GM18499 (cell line): ENCODE data around the gene CHD2.

Experiments used
- ATAC-seq: cut with Tn5 transposase; IDR thresholded peaks from one replicate; pipeline ENCODE4 v1.9.1; 2021; ENCODE audit warnings: moderate number of reproducible peaks; ENCODE audit not compliant: insufficient read depth, unreplicated experiment

CHD2 gene

DNA sequence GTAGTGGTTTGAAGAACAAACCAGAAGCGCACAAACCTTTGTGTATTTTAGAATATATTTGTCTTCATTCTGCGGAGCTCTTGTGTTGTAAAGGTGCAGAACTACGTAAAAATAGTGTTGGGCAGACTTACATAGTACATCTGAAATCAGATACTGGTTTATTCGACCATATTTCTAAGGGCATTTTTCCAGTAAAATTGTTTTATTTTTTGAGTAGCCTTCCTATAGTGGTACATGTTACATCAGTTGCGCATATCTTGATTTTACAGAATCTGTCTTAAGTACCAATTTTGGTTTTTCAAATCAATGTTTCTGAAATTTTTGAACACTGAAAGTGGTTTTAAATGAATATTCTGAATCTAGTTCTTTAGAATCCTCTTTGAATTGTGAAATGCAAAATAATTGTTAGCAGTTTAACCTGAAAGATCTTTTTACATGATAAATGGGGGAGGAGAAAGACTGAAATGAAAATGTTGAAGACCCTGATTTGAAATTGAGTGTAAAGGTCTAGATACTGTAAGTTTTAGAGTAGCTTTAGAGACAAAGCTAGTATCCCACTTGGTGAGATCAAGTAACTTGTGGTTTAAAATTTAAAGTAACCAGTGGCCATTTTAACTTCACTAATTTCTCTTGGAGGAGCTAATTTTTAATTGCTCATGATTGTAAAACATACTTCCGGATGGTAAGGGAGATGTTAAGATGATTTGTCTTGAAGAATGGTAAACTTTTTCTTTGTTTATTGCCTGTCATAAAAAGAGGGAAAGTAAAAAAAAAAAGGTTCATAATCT, 15.5 kb upstream of the CHD2 start:
- no peak for ATAC-seq

DNA sequence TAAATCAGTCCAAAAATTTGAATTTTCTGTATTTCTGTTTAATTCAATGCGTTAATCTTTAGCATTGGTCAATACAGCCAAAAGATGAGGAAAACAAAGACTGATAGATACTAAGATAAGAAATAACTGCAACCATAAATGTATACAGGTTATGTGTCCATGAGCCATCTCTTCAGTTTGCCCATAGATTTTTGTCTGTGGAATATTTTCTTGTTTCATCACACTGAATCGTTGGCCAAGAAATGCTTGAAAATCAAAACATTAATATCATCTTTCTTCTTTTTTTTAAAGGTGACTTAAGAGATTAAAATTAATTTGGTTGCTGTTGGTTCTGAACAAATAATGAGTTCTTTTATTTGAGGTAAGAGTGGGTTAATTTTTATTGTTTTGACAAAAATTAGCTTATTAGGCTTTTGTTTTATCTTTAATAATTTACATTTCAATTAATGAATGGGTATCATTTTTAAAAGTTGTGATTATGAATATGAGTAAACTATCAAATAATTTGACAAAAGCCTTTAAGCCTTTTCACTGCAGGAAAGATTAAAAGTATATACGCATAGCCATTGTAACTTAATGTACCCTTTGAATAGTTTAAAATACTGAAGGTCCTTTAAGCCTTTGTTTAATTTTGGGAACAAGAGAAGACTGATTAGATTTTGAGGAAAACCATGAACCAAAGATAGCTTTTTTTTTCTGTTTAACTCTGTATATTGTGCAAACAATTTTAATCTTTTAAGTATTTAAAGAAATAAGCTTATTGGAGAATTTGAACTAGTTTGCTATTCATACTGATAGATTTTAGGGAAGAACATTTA, 14.7 kb upstream of the CHD2 start:
- ATAC-seq, result no peak

DNA sequence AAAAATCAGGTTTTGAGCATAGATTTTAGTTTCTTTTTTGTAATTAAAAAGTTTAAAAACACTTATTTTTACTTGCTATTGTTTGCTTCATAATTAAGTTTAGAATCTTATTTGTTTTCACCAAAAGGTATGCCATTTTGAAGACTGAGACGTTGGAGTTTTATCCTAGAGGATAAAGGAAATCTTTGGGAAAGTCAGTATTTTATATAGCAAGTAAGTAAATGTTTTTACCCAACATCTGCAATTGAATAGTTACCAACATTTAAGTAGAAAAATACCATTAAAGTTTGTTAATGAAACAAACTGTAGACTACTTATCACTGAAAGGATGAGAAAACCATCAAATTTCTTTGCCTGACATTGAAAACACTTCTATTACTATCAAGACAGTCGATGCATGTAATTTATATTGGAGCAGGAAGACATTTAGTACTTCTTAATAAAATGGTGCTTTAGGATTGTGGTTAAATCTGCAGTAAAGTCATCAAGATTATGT, 14.0 kb upstream of the CHD2 start:
- no peak for ATAC-seq

DNA sequence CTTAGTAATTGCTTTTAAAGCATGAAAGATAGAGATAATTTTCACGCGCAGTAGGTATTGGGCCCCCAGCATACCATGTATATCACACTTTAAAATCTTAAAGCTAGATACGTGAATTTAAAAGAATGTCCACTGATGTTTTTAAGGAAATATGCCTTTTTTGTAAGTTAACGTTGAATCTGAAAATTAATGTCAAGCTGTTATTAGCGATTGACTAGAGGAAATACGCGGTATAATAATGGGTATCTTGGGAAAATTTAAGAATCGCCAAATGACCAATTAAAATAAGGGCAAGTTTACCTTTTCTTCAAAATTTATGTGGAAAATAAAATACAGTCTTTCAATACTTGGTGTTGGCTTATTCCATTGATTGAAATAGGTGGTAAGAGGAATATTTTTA, 13.3 kb upstream of the CHD2 start:
- ATAC-seq, result no peak

DNA sequence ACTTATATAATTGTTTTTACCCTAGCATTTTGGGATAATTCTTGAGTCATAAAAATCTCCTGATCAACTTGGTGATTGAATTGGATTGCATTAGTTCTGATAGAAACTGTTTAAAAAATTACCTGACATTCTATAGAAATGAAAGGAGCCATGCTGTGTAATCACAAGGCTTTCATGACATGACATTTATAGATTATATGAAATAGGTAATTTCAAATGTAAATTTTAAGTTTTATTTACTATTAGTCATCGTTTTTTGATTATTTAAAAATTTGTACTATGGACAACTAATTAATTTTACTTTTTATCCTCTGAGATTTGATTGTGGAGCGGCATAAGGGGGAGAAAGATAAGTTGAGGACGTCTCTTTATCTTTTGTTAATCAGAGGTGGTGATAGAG, 12.3 kb upstream of the CHD2 start:
- no peak for ATAC-seq

DNA sequence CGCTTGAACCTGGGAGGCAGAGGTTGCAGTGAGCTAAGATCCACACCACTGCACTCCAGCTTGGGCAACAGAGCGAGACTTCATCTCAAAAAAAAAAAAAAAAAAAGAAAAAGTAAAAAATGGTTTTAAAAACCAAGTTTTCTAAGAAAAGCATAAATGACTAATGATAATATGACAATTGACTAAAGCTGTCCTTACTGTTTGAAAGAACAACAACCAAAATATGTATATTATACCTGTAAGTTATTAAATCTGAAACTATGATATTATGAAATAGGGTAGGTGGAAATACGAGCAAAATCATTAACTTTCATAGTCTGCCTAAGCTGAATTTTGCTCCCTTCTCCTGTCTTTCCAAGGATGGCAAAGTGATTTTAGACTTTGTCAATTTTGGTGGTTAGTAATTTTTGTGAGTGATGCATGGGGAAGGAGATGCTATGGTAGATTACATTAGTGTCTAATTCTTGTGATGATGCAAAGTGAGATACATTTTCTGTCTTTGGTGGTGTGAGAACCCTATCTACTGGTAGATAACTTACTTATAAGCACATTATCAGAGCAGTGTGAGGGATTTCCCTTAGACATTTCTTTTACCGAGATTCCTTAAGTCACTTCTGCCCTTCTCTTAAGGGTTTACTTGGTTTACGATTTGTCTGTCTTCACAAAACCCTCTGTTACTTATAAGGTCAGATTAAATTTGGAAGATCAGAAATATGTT, 10.6 kb upstream of the CHD2 start:
- ATAC-seq, result no peak

DNA sequence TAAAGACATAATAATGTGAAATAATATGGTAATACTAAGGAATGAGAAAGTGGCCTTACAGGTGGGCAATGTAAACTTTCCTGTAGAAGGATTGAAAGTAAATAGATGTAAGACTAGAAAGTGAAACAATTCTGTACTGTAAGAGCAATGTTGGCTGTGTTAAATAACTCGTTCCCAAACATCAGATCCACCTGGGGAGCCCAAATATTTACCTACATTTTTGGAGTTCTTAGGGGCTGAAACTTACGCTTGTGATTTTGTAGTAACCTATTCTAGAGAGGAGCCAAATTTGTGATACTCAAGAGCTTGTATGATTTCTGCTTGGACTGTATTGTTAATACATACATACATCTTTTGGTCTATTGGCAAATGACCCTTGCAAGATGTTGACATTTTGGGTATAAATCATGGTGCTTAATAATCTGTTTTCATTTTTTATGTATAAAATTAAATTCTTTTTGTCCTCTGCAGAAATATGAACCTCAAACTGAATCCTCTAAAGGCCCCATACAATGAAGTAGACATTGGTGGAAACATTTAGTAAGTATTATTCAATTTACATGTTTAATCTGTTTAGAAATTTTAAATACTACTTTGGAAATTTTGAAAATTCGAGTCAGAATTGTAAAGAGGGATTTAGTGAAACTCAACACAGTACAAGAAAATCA, 8.5 kb upstream of the CHD2 start:
- ATAC-seq, result no peak

DNA sequence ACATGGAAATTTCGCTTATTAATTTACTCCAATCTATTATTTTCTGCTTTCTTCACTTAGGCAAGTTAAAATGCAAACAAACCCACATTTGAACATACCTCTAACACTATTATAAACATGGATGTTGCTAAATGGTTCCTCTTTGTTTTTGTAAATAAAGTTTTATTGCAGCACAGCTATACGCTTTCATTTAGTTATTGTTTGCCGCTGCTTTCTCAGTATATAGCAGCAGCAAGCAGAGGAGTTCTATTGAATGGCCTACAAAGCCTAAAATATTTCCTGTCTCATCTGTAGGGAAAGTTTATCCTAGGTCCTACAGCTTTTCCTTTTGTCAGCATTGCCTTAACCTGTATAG, 7.9 kb upstream of the CHD2 start:
- no peak for ATAC-seq

DNA sequence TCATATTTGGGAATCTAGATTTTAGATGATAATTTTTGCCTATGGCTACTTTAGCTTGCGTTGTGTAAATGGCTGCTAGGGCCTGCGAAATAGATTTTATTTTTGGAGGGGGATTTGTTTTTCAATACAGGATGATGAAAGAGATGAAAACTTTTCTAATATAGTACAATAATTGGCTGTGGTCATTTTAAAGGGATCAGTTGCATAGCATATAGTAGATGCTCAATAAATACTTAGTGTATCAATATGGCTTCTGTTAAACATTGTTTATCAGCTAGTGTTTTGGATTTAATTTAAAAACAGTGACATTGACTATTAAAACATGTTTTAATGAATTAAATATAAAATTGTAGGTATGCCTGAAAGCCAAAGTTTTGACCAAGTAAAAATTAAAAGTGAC, 6.9 kb upstream of the CHD2 start:
- no peak for ATAC-seq

DNA sequence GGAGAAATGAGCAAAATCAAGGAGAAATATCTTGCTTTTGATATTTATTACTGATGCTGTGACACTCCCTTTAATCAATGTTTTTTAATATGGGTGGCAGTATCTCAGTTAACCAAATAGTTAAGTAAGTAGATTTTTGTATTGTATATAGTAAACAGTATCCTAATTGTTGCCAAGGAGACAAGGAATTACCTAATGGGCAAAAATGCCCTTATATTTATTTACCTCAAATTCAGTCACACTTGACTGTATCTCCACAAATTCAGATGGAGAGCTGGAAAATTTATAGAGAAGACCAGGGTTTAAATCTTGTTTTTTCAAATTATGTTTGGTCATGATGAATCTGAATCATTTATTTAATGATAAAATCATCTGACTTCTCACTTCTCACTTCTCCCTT, 3.6 kb upstream of the CHD2 start:
- ATAC-seq, result no peak

DNA sequence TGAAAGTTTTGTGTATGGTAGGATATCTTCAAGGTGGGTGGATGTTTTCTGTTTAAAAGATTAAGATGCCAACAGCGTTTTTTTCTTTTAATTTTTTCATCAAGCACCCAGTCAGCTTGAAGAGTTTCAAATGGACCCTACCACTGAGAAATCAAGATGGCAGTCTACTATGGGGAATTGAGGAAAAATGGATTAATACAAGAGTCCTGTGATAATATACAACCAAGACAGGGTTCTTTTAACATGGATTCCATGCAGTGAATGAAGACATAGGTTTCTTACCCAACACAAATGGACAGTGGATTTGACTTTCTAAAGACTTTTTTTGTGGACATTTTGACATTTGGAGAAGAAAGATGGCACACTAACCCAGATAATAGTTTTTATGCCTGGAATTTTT, 2.5 kb upstream of the CHD2 start:
- no peak for ATAC-seq

DNA sequence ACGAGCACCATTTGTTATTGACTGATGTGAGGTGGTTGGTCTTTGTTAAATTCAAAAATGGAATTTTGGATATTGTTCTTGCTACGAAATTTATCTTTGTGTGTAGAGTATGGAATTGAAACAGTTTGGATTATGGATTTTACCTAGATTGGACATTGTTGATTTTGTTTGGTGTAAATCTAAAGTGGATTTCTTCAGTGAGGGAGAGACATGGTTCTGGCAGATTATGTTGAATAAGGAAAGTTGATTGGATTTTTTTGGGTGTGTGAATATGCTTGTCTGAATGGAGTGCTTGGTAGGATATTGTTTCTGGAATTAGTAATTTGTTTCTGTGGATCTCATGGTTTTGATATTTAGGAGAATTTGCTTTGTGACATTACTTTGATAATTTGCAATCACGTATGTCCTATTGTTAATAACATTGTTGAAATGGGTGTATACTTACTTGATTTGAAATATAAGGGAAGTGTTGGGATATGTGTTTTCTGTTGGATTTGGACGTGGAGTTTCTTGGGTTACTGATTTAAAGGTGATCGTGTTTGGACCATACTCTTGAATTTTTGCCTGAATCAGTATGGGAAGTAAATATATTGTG, 1.0 kb upstream of the CHD2 start:
- no peak for ATAC-seq

DNA sequence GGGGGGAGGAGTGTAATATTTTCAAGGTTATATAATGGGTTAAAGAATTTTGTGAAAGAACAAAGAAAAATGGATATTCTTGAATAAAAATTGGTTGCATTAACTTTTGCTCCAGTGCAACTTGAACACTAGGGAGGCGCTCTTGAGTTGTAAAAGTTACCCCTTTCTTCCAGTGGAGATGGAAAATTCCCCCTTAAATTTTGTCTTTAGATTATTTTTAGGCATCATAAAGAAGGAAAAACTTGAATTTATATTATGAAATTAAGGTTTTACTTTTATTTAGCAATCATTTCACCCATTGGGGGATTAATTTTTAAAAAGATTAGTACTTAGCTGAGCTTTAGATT, 550 bp upstream of the CHD2 start:
- no peak for ATAC-seq

DNA sequence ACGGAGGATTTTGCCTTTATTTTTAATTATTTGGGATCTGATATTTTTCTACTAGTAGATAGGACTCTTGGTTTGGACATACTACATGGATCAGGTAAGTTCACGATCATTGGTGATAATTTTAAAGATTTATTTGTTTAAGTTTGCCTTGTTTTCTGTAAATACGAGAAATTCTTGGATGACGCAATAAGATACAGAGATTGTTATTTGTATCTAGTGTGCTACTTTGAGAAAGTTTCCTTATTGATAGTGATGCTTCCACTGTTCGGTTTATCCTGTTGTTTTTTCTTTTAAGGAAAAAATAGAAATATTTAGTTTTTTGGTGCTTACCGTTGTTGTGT, 577 bp downstream of the CHD2 start:
- ATAC-seq, result no peak

DNA sequence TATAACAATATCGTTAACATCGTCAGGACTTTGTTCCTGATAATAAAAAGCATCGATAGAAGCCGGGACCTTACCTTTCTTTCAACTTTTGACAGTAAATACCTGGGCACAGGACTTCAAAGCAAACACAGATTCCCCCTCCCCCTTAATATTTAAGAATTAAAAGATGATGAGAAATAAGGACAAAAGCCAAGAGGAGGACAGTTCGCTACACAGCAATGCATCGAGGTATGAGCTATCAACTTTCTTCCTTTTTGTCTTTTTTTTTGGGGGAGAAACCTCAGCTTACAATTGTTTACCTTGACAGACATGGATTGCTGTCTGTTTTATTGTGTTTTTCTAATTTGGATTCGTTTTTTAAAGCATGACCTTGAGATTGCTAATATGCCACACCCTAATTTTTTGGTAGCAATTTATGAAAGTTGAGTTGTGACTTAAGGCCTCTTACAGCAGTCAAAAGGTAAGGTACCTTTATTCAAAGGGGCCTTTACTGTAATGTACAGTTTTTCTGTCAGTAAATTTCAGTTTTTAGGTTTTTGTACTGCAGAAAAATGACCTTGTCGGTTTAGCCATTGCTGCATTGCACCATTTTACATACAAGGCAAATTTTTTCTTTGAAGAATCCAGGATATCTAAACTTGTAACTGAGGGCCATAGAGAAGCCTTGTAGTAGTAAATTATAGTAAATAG, 1.1 kb downstream of the CHD2 start:
- ATAC-seq, result no peak

DNA sequence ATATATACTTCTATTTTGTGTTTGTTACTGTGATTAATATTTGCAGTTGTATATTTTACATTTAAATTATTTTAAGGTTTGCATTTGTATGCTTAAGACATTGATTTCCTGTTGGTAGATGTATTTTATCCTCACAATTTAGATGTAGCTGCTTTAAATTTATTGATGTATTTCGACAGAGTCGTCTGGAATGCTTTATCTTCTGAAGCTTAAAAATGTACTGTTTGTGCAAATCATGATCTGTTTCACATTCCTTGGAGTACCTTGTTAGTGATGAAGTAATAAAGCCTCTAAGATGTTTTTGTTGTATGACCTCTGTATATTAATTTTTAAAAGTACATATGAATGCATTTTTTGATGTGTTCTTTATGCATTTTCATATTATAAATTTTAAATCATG, 1.9 kb downstream of the CHD2 start:
- no peak for ATAC-seq

DNA sequence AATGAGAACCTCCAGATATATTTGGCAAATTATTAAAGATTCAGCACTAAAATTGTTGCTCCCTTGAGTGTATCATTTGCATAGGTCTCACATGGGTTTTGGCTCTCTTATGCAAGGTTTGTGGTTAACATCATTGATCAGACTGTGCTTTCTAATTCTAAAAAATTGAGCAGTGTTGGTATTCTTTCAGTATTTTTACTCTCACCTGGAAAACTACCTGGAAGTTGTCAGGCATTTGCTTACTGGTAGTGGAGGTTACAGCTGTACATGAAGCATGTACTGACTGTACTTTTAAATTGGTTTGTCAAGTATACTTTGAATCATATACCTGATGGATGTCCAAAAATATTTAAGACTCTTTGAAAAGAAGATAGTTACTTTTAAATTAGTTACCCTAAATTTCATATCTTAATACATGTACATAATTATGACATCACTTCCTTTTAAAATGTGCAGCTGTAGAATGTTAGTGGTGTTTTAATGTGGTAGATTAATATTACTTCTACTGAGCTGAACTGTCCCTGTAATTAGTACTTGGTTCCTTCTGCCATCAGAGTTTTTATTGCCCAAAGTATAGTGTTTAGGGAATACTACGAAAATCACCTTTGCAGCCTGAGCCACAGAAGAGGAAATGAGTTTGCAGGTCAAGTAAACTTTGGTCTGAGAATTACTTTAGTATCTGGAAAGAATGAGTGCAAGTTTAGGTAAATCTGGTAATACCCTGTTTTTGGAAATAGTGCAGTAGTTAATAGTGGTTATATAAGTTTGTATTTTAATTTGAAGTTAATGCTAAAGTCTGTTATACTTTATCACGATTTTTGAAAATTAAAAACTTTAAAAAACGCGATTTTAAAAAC, 2.8 kb downstream of the CHD2 start:
- no peak for ATAC-seq

DNA sequence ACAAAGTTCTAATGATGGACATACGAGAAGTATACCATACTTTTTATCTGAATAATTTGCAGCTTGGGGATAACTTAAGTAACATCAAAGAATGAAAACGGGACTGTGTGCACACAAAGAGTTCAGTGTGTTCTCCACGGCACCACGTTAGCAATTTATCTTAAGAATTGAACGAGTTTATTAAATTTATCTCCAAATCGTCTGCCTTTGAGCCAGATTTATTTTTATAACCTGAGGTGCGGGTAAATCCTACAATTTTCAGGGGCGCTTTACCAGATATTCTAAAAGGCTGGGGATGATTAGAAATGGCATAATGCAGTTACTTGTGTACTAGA, 3.5 kb downstream of the CHD2 start:
- no peak for ATAC-seq
